Activated CD4-positive, alpha-beta T cell treated with anti-CD3 and anti-CD28 coated beads for 48 hours (primary cell): ENCODE measurements around the gene KIF16B.
"Not testable (repeated sequence)": the region's sequence is repeated elsewhere in the genome, so short reads cannot be mapped to it uniquely, and the experiment has no call there.

Experiments
- DNase-seq: peaks from one replicate; pipeline ENCODE4 v3.0.0-alpha.2; 2020

KIF16B gene

GRCh38 chr20:16472045-16472872, 101.0 kb downstream of the KIF16B start:
- DNase-seq, result no peak

- no peak for DNase-seq
These were observed 103.8 kb downstream of the KIF16B start for GRCh38 chr20:16469395-16469905.

GRCh38 chr20:16462711-16463110, 110.5 kb downstream of the KIF16B start:
- DNase-seq, result no peak

- no peak for DNase-seq
These were observed 114.1 kb downstream of the KIF16B start for GRCh38 chr20:16459019-16459700.

GRCh38 chr20:16457514-16457913, 115.7 kb downstream of the KIF16B start:
- DNase-seq, result no peak

- DNase-seq, result no peak
These were observed 117.9 kb downstream of the KIF16B start for GRCh38 chr20:16455324-16455723.

GRCh38 chr20:16451982-16452381, 121.3 kb downstream of the KIF16B start:
- DNase-seq, result no peak

GRCh38 chr20:16451001-16451400, 122.2 kb downstream of the KIF16B start:
- DNase-seq, result no peak

GRCh38 chr20:16446991-16447390, 126.3 kb downstream of the KIF16B start:
- no peak for DNase-seq

GRCh38 chr20:16446246-16446645, 127.0 kb downstream of the KIF16B start:
- DNase-seq, result no peak

GRCh38 chr20:16445482-16445881, 127.8 kb downstream of the KIF16B start:
- no peak for DNase-seq

GRCh38 chr20:16444057-16444777, 129.0 kb downstream of the KIF16B start:
- no peak for DNase-seq

GRCh38 chr20:16441546-16442164, 131.6 kb downstream of the KIF16B start:
- no peak for DNase-seq

GRCh38 chr20:16440686-16441085, 132.6 kb downstream of the KIF16B start:
- no peak for DNase-seq

GRCh38 chr20:16439540-16439939, 133.7 kb downstream of the KIF16B start:
- not testable (repeated sequence) for DNase-seq

- no peak for DNase-seq
These were observed 135.1 kb downstream of the KIF16B start for GRCh38 chr20:16438100-16438499.

- no peak for DNase-seq
These were observed 135.8 kb downstream of the KIF16B start for GRCh38 chr20:16437387-16437996.

- peak; percentile 68 for DNase-seq
These were observed 139.1 kb downstream of the KIF16B start for GRCh38 chr20:16434062-16434664.

- DNase-seq, result no peak
These were observed 140.0 kb downstream of the KIF16B start for GRCh38 chr20:16433293-16433580.

- no peak for DNase-seq
These were observed 140.6 kb downstream of the KIF16B start for GRCh38 chr20:16432466-16433292.

- no peak for DNase-seq
These were observed 145.1 kb downstream of the KIF16B start for GRCh38 chr20:16428112-16428511.
